ENCODE data around the gene PGF. TPM values are rescaled to one million over a fixed set of nuclear protein-coding genes. Genes with fewer than 3 reads are reported as not detected.

Gene PGF
- total RNA-seq, 4 donors from 2014 or later: 1.6 to 42.3 (median 6.2) TPM

GRCh38 chr14:74956027-74956279, 556 bp upstream of the PGF start:
- peaks cover 21 to 50% (median 31%) of the 10 kb centered on the region in 3 donors for H3K4me1 ChIP-seq
- no peaks in the 10 kb centered on the region for H3K36me3 ChIP-seq
- peak overlapping the region; percentile 45 to 78 (median 54) for H3K4me3 ChIP-seq
- intact Hi-C loops (cut with DNase I): no loop called here
- DNase-seq: no peak
- peak overlapping the region in 1 of 4 donors; percentile 64 for H3K27ac ChIP-seq
- no peaks in the 10 kb centered on the region for H3K27me3 ChIP-seq
- TF ChIP-seq, protein P1, sequence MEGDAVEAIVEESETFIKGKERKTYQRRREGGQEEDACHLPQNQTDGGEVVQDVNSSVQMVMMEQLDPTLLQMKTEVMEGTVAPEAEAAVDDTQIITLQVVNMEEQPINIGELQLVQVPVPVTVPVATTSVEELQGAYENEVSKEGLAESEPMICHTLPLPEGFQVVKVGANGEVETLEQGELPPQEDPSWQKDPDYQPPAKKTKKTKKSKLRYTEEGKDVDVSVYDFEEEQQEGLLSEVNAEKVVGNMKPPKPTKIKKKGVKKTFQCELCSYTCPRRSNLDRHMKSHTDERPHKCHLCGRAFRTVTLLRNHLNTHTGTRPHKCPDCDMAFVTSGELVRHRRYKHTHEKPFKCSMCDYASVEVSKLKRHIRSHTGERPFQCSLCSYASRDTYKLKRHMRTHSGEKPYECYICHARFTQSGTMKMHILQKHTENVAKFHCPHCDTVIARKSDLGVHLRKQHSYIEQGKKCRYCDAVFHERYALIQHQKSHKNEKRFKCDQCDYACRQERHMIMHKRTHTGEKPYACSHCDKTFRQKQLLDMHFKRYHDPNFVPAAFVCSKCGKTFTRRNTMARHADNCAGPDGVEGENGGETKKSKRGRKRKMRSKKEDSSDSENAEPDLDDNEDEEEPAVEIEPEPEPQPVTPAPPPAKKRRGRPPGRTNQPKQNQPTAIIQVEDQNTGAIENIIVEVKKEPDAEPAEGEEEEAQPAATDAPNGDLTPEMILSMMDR (IDR thresholded peaks at IDR 0.05): no peak
- TF ChIP-seq POLR2A (IDR thresholded peaks at IDR 0.05): no peak
- H3K9me3 ChIP-seq: no peaks in the 10 kb centered on the region
- WGBS, 2 donors: 77 to 80% methylated on average over 1 to 4 of the region's 9 CpGs

- peak overlapping the region; percentile 45 to 78 (median 54) for H3K4me3 ChIP-seq
- DNase-seq: no peak
- H3K9me3 ChIP-seq: no peaks in the 10 kb centered on the region
- peaks cover 21 to 50% (median 31%) of the 10 kb centered on the region in 3 donors for H3K4me1 ChIP-seq
- peak overlapping the region; percentile 7 to 67 (median 62) for H3K27ac ChIP-seq
- intact Hi-C loops (cut with DNase I): no loop called here
- H3K27me3 ChIP-seq: no peaks in the 10 kb centered on the region
- H3K36me3 ChIP-seq: peaks cover 0 to 7% (median 0%) of the 10 kb centered on the region in 3 donors
- 17% methylated on average over 1 of the region's 3 CpGs; no CpG with 5 or more reads in 1 of the 2 donors for WGBS, 2 donors
- no peak for TF ChIP-seq POLR2A (IDR thresholded peaks at IDR 0.05)
- TF ChIP-seq, protein P1 (IDR thresholded peaks at IDR 0.05): no peak
These were observed 509 bp downstream of the PGF start for GRCh38 chr14:74954947-74955228.

DNA sequence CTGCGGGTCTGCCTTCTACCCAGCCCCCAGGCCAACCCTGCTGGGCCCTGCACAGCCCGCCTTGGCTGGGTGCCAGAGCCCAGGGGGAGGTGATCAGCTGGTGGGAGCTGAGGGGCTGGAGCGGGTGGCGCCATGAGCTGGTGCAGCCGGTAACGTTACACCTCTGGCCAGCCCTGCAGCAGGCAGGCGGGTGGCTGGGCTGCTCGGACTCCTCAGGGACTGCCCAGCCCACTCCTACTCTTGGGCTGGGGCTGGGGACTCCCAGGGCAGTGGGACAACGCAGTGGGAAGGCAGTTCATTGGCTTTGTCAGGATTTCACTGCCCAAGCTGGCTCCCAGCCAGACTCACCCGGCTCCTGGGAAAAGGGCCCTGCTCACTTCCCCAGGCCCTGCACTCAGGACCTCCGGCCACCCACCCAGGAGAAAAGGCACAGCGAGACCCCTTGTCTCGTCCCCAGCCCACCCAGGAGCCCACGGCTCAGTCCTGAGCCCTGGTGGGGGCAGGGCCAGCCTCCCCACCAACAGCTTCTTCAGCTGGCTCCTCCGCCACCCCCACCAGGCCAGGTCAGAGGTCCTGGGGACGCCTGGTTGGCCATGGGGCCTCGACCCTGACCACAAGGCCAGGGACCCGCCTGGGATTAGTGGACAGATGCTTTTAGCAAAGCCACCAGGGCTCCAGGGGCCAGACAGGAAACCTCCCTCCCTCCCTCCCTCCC, 1.0 kb downstream of the PGF start:
- intact Hi-C loops (cut with DNase I): no loop called here
- Histone ChIP-seq H3K4me1 (peaks cover 21 to 53% (median 28%) of the 10 kb centered on the region in 3 donors), H3K27me3 (no peaks in the 10 kb centered on the region), H3K36me3 (peaks cover 0 to 7% (median 0%) of the 10 kb centered on the region in 3 donors), H3K4me3 (peak overlapping the region; percentile 45 to 78 (median 54)), H3K9me3 (no peaks in the 10 kb centered on the region), H3K27ac (peak overlapping the region; percentile 7 to 67 (median 50))
- DNase-seq: no peak
- 0 to 57% methylated on average over 1 of the region's 18 CpGs for WGBS, 2 donors
- TF ChIP-seq POLR2A (IDR thresholded peaks at IDR 0.05): no peak
- TF ChIP-seq, protein P1 (IDR thresholded peaks at IDR 0.05): no peak

DNA sequence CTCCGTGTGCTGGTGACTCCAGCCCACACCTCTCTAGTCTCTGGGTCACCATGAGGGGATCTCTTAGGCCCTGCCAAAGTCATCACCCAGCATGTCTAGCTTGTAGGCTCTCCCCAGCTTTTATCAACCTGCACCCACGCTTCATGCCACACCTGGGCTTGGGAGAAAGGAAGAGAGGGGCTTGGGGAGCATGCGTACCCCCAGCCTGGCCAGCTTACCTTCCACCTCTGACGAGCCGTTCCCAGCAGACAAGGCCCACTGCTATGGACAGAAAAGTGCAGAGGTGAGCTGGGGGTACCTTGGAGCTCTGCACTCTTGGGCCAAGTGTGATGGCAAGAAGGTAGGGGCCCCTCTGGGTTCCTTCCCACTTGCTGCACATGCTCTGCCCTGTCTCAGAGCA, 1.7 kb downstream of the PGF start:
- H3K4me1 ChIP-seq: peaks cover 24 to 60% (median 28%) of the 10 kb centered on the region in 3 donors
- H3K27me3 ChIP-seq: no peaks in the 10 kb centered on the region
- intact Hi-C loops (cut with DNase I): no loop called here
- H3K36me3 ChIP-seq: peaks cover 0 to 7% (median 0%) of the 10 kb centered on the region in 3 donors
- WGBS, 2 donors: 67 to 80% methylated on average over 2 of the region's 5 CpGs
- peak overlapping the region; percentile 45 to 78 (median 54) for H3K4me3 ChIP-seq
- TF ChIP-seq POLR2A (IDR thresholded peaks at IDR 0.05): no peak
- TF ChIP-seq, protein P1 (IDR thresholded peaks at IDR 0.05): no peak
- peak overlapping the region in 1 of 4 donors; percentile 59 for H3K27ac ChIP-seq
- DNase-seq: no peak
- H3K9me3 ChIP-seq: no peaks in the 10 kb centered on the region

DNA sequence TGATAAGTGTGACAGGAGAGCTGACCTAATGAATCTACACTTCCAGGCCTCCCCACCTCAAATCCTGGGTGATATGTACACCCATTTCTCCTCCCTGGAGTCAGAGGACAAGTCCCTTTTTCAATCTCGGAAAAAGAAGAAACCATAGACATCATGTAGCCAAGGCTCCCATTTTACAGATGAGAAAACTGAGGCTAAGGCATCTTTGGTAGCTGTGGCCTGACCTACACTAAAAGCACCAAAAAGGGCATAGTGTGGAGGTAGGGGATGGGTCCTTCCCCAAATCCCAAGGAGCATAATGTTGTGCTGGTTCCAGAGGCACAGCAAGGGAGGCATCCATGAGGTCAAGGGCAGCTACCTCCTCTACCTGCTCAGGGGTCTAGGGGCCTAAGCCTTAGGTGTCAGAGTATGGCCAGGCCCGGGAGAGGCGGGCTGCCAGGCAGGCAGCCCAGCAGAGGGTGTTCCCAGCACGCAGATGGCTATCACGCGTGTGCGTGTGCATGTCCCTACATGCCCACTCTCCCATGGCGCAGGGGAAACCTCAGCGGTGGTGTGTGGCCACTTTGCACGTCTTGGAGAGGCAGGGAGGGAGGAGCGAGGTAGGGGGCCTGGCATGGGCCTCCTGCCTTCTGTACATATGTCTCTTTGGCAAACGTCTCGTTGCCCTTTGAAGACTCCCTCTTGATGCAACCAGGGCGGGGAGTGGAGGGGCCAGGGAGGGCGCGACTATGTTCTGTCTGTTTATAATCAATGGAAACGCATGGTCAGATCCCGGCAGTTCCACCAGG, 2.5 kb downstream of the PGF start:
- peaks cover 26 to 68% (median 32%) of the 10 kb centered on the region in 3 donors for H3K4me1 ChIP-seq
- 46 to 51% methylated on average over 10 to 17 of the region's 18 CpGs for WGBS, 2 donors
- peaks cover 0 to 7% (median 0%) of the 10 kb centered on the region in 3 donors for H3K36me3 ChIP-seq
- no peak overlapping the region for H3K27ac ChIP-seq
- TF ChIP-seq, protein P1 (IDR thresholded peaks at IDR 0.05): peak in 2 of 6 experiments; percentile 24 to 46
- TF ChIP-seq POLR2A (IDR thresholded peaks at IDR 0.05): no peak
- intact Hi-C loops (cut with DNase I): no loop called here
- H3K27me3 ChIP-seq: no peaks in the 10 kb centered on the region
- peak overlapping the region in 3 of 4 donors; percentile 53 to 78 (median 54) for H3K4me3 ChIP-seq
- H3K9me3 ChIP-seq: no peaks in the 10 kb centered on the region
- no peak for DNase-seq

Measured in esophagus squamous epithelium (tissue), 5 donors.